NB4 (cell line): ENCODE results near the gene STRAP.
"Not testable (repeated sequence)": the region's sequence is repeated elsewhere in the genome, so short reads cannot be mapped to it uniquely, and the experiment has no call there.

Experiments
- CTCF ChIP-seq: IDR thresholded peaks from one replicate; pipeline ENCODE4 v1.5.1; 2012; ENCODE audit warnings: low read depth, low read length
- POLR2A ChIP-seq: IDR thresholded peaks from 2 replicates; pipeline ENCODE4 v1.6.1; 2011; ENCODE audit warnings: mild to moderate bottlenecking; ENCODE audit not compliant: insufficient read length; ENCODE audit errors: extremely low read depth

GRCh38 chr12:15911931-15912330 lies 29.7 kb downstream of the STRAP start:
- TF ChIP-seq POLR2A, CTCF: not testable (repeated sequence)
